Pancreas (tissue), 10 donors: ENCODE results near the gene CLIP1. TPM values are rescaled to one million over a fixed set of nuclear protein-coding genes. Genes with fewer than 3 reads are reported as not detected.
"Not testable (repeated sequence)": the region's sequence is repeated elsewhere in the genome, so short reads cannot be mapped to it uniquely, and the experiment has no call there.

Source experiments
- ATAC-seq, 4 donors: fragments of 200-7000 bp; cut with Tn5 transposase; one replicate each; pipeline versions ENCODE4 v1.8.0 to v1.9.1; 2020; ENCODE audit warnings: mild to moderate bottlenecking in 4 of 4, moderate library complexity in 4 of 4
- DNase-seq, 6 donors: peaks; one replicate each; pipeline ENCODE4 v3.0.0-alpha.2; 2020
- FAIRE-seq: peaks from 2 replicates; lab custom pipeline; 2012; peaks lifted over from hg19 to GRCh38; lab: Jason Lieb, UNC
- H3K27ac ChIP-seq, 4 donors: fragments of 200-600 bp; sonication (generic); 1 replicate in 3 of 4; 2 replicates in 1 of 4; pipeline versions ENCODE4 v1.5.0 to v1.8.0; 2020
- H3K27me3 ChIP-seq, 4 donors: fragments of 200-600 bp; one replicate each; pipeline ENCODE4 v1.8.0; 2021
- H3K36me3 ChIP-seq, 3 donors: fragments of 200-600 bp; sonication (generic) in 1 of 3; one replicate each; pipeline versions ENCODE4 v1.5.0 to v1.8.0; 2020 to 2021
- H3K4me1 ChIP-seq, 3 donors: fragments of 200-600 bp; one replicate each; pipeline ENCODE4 v1.8.0; 2021
- H3K4me3 ChIP-seq, 4 donors: fragments of 200-600 bp; sonication (generic) in 2 of 4; one replicate each; pipeline versions ENCODE4 v1.5.0 to v1.8.0; 2020 to 2021
- H3K9me3 ChIP-seq, 4 donors: fragments of 200-600 bp; one replicate each; pipeline ENCODE4 v1.8.0; 2021
- CTCF ChIP-seq, 4 donors: fragments of 200-600 bp; sonication (generic) in 3 of 4; IDR thresholded peaks; one replicate each; pipeline versions ENCODE4 v1.5.0 to v1.8.0; 2021; ENCODE audit warnings: antibody characterized with exemption in 4 of 4
- WGBS, 2 donors: extraction: QIAGEN DNeasy Blood & Tissue Kit; methylation state at CpG; one replicate each; pipeline ENCODE4 v1.1.7; 2013; 5-methylcytosine and 5-hydroxymethylcytosine counted together
- intact Hi-C, 3 donors: fragments of 100-400 bp; cut with DNase I; formaldehyde crosslinking; loops; one replicate each; pipeline versions ENCODE4 v1.11.1 to v1.14.2; 2022
- polyA plus RNA-seq, 2 donors: library from polyadenylated mRNA; stranded (reverse); fragments of 200-250 nt; gene quantifications; one replicate each; pipeline ENCODE4 v1.2.3, GENCODE V29; 2013
- total RNA-seq, 6 donors: library from RNA; stranded (reverse); fragmentation: NEBNext Ultra II Directional in 4 of 6; extraction: Animal tissue kit (Norgen Biotek cat#: 25700) in 4 of 6; gene quantifications; one replicate each; pipeline versions ENCODE4 v1.2.1 to v1.2.4, GENCODE V29; 2021 to 2023
- donor health status: healthy with polysubstance abuse.
- donor health status: DM: no; HTN: no; CAD: no; lungs with moderate emphysema.
- donor health status: DM: no; HTN: no; CAD: no.
- donor health status: control.
- donor health status: control.
- donor health status: Bipolar disorder and iron deficiency.
- donor health status: DM: yes; HTN: yes; CAD: no.
- donor health status: DM: no; HTN: no; CAD: no.
- donor health status: DM: no; HTN: no; CAD: no.
- donor health status: DM: yes; HTN: yes; CAD: no.

Gene CLIP1
- total RNA-seq (10 to 100 TPM; 29.6 to 43.9 (median 35.3) TPM), polyA plus RNA-seq (10 to 100 TPM; 17.1 to 19.8 TPM)

- peak within 1 kb of the TSS; percentile 98 to 99 (median 99) for H3K27ac ChIP-seq
- peak in 1 of 4 donors; percentile 22 for TF ChIP-seq CTCF (IDR thresholded peaks at IDR 0.05)
- H3K4me1 ChIP-seq = peaks cover 14 to 22% (median 16%) of the 10 kb centered on the region in 3 donors
- H3K27me3 ChIP-seq = no peaks in the 10 kb centered on the region
- ATAC-seq (peak; percentile 75 to 84 (median 77)), FAIRE-seq (no peak), DNase-seq (peak; percentile 70 to 89 (median 80))
- no peaks in the 10 kb centered on the region for H3K9me3 ChIP-seq
- intact Hi-C loops = no loop called here
- no peaks in the 10 kb centered on the region for H3K36me3 ChIP-seq
- H3K4me3 ChIP-seq = peak within 1 kb of the TSS; percentile 59 to 96 (median 88)
- WGBS, 2 donors = 1% methylated on average over 55 to 118 of the region's 118 CpGs
Measured at GRCh38 chr12:122421821-122422729, at the start of gene CLIP1. TSS of gene CLIP1 (minus strand) at chr12:122422669. CDS start at chr12:122380452, 42,217 bp downstream.

DNA sequence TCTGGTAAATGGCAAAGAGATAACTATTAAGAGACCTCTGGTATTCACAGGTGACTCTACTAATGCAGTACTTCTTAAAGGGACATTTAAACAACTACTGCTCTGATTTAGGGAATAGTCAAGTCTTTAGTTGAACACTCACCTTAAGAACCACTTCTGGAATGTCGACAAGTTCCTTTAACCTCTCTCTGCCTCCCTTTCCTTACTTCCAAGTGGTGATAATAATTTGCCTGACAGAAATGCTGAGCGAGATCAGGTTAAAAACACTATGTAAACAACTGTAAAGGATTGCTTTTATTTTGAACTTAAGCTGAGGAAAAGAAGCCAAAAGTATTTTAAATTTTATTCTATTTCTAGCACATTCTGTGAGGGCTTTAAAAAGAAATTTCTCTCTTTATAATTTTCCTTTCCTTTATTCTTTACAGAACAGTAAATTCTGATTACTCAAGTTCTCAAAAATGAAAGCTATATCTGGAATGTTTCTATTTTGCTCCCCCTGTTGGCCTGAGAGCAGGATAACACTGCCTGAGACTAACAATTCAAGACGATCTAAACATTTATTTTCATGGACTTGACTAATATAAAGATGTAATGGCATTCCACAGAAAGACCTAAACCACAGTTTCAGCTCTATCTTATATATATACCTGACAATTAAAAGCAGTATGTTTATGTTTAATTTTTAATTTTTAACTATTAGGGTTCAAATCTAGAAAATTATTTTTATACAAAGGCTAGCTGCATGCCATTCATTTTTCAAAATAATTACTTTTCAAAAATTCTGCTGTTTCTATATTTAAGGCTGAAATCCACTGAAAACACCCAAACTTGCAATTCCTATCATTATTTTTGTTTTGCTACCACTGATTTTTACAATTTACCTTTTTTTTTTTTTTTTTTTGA, 49.1 kb upstream of the CLIP1 start:
- no peak overlapping the region for H3K4me3 ChIP-seq
- peak; percentile 55 to 93 (median 86) for ATAC-seq
- H3K27me3 ChIP-seq = no peaks in the 10 kb centered on the region
- FAIRE-seq = peak; percentile 90
- H3K36me3 ChIP-seq = peaks cover 6 to 27% (median 6%) of the 10 kb centered on the region in 3 donors
- 5 to 11% methylated on average over 3 of the region's 3 CpGs for WGBS, 2 donors
- intact Hi-C loops = loop anchor here in 2 of 3 donors (5.0 kb wide), 1 partner anchor 74 kb away; no protein-coding TSS in a partner anchor
- no peaks in the 10 kb centered on the region for H3K9me3 ChIP-seq
- DNase-seq = no peak
- H3K4me1 ChIP-seq = peaks cover 4 to 8% (median 6%) of the 10 kb centered on the region in 3 donors
- peak overlapping the region in 3 of 4 donors; percentile 6 to 32 (median 20) for H3K27ac ChIP-seq
- peak; percentile 22 to 70 (median 60) for TF ChIP-seq CTCF (IDR thresholded peaks at IDR 0.05)

GRCh38 chr12:122470576-122470975, 48.1 kb upstream of the CLIP1 start:
- not testable (repeated sequence) for H3K9me3 ChIP-seq, H3K4me1 ChIP-seq, H3K27ac ChIP-seq, H3K27me3 ChIP-seq, ATAC-seq, H3K4me3 ChIP-seq, FAIRE-seq
- WGBS, 2 donors = 91 to 93% methylated on average over 7 of the region's 7 CpGs
- H3K36me3 ChIP-seq = peaks cover 6 to 17% (median 6%) of the 10 kb centered on the region in 3 donors
- intact Hi-C loops = loop anchor here in 2 of 3 donors (5.0 kb wide), 1 partner anchor 73 kb away; no protein-coding TSS in a partner anchor
- DNase-seq = peak in 1 of 6 donors; percentile 43

GRCh38 chr12:122469856-122470255, 47.4 kb upstream of the CLIP1 start:
- peak in 1 of 6 donors; percentile 29 for DNase-seq
- FAIRE-seq, H3K4me1 ChIP-seq, ATAC-seq, H3K9me3 ChIP-seq, H3K4me3 ChIP-seq, H3K27me3 ChIP-seq, H3K27ac ChIP-seq: not testable (repeated sequence)
- intact Hi-C loops = loop anchor here in 2 of 3 donors (5.0 kb wide), 1 partner anchor 73 kb away; no protein-coding TSS in a partner anchor
- H3K36me3 ChIP-seq = peaks cover 6 to 15% (median 6%) of the 10 kb centered on the region in 3 donors
- WGBS, 2 donors = 82 to 86% methylated on average over 6 of the region's 6 CpGs

- H3K27me3 ChIP-seq = no peaks in the 10 kb centered on the region
- no peak overlapping the region for H3K27ac ChIP-seq
- H3K4me3 ChIP-seq = no peak overlapping the region
- H3K4me1 ChIP-seq = peaks cover 4 to 8% (median 6%) of the 10 kb centered on the region in 3 donors
- ATAC-seq (no peak), DNase-seq (no peak), FAIRE-seq (no peak)
- no peaks in the 10 kb centered on the region for H3K9me3 ChIP-seq
- intact Hi-C loops = no loop called here
- no peak for TF ChIP-seq CTCF (IDR thresholded peaks at IDR 0.05)
- 46 to 58% methylated on average over 4 of the region's 4 CpGs for WGBS, 2 donors
- H3K36me3 ChIP-seq = no peaks in the 10 kb centered on the region
Measured at GRCh38 chr12:122467983-122468382, 45.5 kb upstream of the CLIP1 start.

DNA sequence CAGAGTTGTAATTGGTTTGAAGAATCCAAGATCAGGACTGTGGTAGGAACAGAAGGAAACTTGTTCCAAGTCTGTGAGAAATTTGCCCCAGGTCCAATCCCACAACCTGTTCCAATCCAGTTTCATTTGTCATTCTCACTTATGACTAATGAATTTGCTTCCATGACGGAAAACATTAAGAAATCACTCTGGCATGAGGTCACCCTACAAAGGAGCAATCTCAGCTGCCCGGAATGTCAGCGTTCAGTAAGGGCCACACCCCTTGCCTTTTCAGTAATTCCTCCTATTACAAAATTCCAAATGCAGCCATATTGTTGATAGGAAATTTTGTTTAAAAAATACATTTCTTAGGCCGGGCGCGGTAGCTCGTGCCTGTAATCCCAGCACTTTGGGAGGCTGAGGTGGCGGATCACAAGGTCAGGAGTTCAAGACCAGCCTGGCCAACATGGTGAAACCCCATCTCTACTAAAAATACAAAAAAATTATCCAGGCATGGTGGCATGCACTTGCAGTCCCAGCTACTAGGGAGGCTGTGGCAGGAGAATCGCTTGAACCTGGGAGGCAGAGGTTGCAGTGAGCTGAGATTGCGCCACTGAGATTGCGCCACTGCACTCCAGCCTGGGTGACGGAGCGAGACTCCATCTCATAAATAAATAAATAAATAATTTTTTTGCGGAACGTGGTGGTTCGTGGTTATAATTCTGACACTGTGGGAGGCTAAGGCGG, 42.0 kb upstream of the CLIP1 start:
- peak in 3 of 6 donors; percentile 22 to 54 (median 38) for DNase-seq
- not testable (repeated sequence) for H3K4me1 ChIP-seq, H3K36me3 ChIP-seq, H3K9me3 ChIP-seq, H3K27me3 ChIP-seq, FAIRE-seq, H3K4me3 ChIP-seq
- H3K27ac ChIP-seq = peak overlapping the region; percentile 17 to 70 (median 29)
- intact Hi-C loops = loop anchor here in 1 of 3 donors (5.0 kb wide), 1 partner anchor 62 kb away; no protein-coding TSS in a partner anchor
- ATAC-seq = peak; percentile 69 to 91 (median 88)
- 76 to 79% methylated on average over 17 of the region's 17 CpGs for WGBS, 2 donors
